ENCODE results near the gene MCF2L2. TPM values are rescaled to one million over a fixed set of nuclear protein-coding genes. Genes with fewer than 3 reads are reported as not detected.

The MCF2L2 gene
- total and polyA plus RNA-seq, 2 donors (not counting 3 experiments of a cell fraction or from before 2014, with no cell fraction given): 0.15 to 1.1 TPM

GRCh38 chr3:183160616-183161015, 267.8 kb downstream of the MCF2L2 start:
- Histone ChIP-seq H3K4me2 (ENCODE audit: insufficient read depth, low read length) (no peak overlapping the region), H3K9me1 (replicated peaks; ENCODE audit: control insufficient read depth, extremely low read depth, insufficient read depth, low read length) (no peaks in the 10 kb centered on the region), H3K4me3 (replicated peaks in 1 of 3; ENCODE audit: insufficient read depth in 1 of 3, low read depth in 1 of 3, low read length in 3 of 3) (no peak overlapping the region), H3K4me1 (ENCODE audit: control insufficient read depth, extremely low read depth, insufficient read depth, low read length) (peaks cover 19% of the 10 kb centered on the region), H3K36me3 (ENCODE audit: control insufficient read depth in 2 of 2, extremely low read depth in 1 of 2, insufficient read depth in 2 of 2, low read length in 2 of 2) (no peaks in the 10 kb centered on the region), H3K9ac (replicated peaks; ENCODE audit: extremely low read depth, insufficient read depth, low read length) (no peak overlapping the region), H3K9me3 (replicated peaks; ENCODE audit: control insufficient read depth, insufficient read depth, low read length) (no peaks in the 10 kb centered on the region), H3K79me2 (ENCODE audit: control insufficient read depth, insufficient read depth, low read length) (no peaks in the 10 kb centered on the region), H2AFZ (ENCODE audit: low read depth, low read length) (no peak overlapping the region), H3K27me3 (ENCODE audit: control insufficient read depth in 2 of 2, insufficient read depth in 2 of 2, low read length in 2 of 2) (no peaks in the 10 kb centered on the region), H3K27ac (ENCODE audit: insufficient read depth, low read depth, low read length) (no peak overlapping the region), H4K20me1 (replicated peaks; ENCODE audit: control insufficient read depth, extremely low read depth, insufficient read depth, low read length) (no peaks in the 10 kb centered on the region)
- no TSS peak for BruUV-seq (replicated peaks)
- ChIA-PET CTCF (interaction anchor here (0.5 to 2.9 kb wide), 6 partner anchors 10 to 38 kb away, joined by 3 to 15 read pairs (median 4); no protein-coding TSS in a partner anchor), POLR2A (no interaction called here)
- TF ChIP-seq EZH2 (IDR thresholded peaks at IDR 0.05; ENCODE audit: borderline replicate concordance, low read depth, low read length, severe bottlenecking): no peak
- TF ChIP-seq POLR2AphosphoS5 (IDR thresholded peaks at IDR 0.05; ENCODE audit: insufficient read depth, low read depth, low read length): no peak
- no peak for TF ChIP-seq JUN (IDR thresholded peaks at IDR 0.05; ENCODE audit: borderline replicate concordance, insufficient read depth, insufficient read length, low read depth)
- TF ChIP-seq, protein P1, sequence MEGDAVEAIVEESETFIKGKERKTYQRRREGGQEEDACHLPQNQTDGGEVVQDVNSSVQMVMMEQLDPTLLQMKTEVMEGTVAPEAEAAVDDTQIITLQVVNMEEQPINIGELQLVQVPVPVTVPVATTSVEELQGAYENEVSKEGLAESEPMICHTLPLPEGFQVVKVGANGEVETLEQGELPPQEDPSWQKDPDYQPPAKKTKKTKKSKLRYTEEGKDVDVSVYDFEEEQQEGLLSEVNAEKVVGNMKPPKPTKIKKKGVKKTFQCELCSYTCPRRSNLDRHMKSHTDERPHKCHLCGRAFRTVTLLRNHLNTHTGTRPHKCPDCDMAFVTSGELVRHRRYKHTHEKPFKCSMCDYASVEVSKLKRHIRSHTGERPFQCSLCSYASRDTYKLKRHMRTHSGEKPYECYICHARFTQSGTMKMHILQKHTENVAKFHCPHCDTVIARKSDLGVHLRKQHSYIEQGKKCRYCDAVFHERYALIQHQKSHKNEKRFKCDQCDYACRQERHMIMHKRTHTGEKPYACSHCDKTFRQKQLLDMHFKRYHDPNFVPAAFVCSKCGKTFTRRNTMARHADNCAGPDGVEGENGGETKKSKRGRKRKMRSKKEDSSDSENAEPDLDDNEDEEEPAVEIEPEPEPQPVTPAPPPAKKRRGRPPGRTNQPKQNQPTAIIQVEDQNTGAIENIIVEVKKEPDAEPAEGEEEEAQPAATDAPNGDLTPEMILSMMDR (IDR thresholded peaks at IDR 0.05; ENCODE audit: extremely low read depth in 1 of 2, insufficient read depth in 1 of 2, low read depth in 1 of 2, low read length in 2 of 2): no peak
- TF ChIP-seq GATA2 (IDR thresholded peaks at IDR 0.05; ENCODE audit: insufficient read depth, insufficient read length, low read depth, low read length): no peak
- no peak for TF ChIP-seq MAX (IDR thresholded peaks at IDR 0.05; ENCODE audit: insufficient read depth, insufficient read length)
- no peak for TF ChIP-seq POLR2A (IDR thresholded peaks at IDR 0.05; ENCODE audit: low read depth, low read length)
- no peak for TF ChIP-seq FOS (IDR thresholded peaks at IDR 0.05; ENCODE audit: borderline replicate concordance, insufficient read depth, low read length)
- no peak for TF ChIP-seq MYC (IDR thresholded peaks at IDR 0.05; ENCODE audit: low read depth, low read length)
- intact Hi-C loops (cut with micrococcal nuclease): loop anchor here (5.0 kb wide), 1 partner anchor 38 kb away; no protein-coding TSS in a partner anchor
- dilution Hi-C loops (cut with MboI; ENCODE audit: extremely low pct_ligation_motif_present, low sequenced_read_pairs): no loop called here
- DNase-seq (ENCODE audit: low read depth, low spot score): peak; percentile 40
- peak; percentile 75 for FAIRE-seq
